ENCODE measurements around the gene AKNA.

GRCh38 chr9:114388764-114389375 is 1.1 kb upstream of the AKNA start:
- TF ChIP-seq CTCF (conservative IDR thresholded peaks at IDR 0.05; ENCODE audit: low read length) (no peak), EZH2phosphoT487 (IDR thresholded peaks at IDR 0.05; ENCODE audit: borderline replicate concordance, low read depth, low read length) (no peak)
